ENCODE measurements around the gene CAPS.

DNA sequence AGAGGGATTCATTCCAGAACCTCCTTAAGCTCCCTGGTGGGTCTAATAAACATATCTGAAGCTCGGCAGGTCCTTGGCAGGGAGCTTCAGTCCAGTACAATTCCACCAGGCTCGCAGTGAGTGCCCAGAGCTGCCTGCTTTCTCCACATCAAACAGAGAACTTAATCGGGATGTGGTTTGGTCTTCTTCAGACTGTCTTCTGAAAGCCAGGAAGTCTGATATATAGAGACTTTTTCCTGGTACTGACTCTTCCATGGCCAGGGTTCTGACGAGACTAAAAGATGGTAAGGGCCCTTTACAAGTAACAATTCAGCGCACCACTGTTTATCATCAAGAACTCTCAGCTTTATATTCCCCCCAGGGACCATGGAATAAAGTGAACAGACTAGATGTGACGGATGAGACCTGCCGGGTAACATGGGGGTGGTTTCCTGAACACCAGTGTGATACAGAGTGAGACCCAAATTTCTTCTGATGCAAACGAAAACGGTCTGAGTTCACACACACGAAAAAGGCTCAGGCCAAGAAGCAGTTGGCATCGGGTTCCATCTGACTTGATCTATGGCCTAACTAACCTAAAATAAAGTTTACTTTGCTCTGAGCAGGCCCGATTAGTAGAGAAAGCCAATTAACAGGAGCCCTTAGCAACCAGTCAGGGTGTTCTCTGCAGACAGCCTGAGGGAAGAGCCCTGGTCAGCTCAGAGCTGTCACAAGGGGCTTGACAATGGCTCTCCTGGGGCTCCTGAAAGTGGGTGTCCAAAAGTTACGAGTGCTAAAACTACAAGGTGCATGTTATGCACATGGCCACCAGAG is 34.9 kb downstream of the CAPS start:
- TF ChIP-seq, protein P1, sequence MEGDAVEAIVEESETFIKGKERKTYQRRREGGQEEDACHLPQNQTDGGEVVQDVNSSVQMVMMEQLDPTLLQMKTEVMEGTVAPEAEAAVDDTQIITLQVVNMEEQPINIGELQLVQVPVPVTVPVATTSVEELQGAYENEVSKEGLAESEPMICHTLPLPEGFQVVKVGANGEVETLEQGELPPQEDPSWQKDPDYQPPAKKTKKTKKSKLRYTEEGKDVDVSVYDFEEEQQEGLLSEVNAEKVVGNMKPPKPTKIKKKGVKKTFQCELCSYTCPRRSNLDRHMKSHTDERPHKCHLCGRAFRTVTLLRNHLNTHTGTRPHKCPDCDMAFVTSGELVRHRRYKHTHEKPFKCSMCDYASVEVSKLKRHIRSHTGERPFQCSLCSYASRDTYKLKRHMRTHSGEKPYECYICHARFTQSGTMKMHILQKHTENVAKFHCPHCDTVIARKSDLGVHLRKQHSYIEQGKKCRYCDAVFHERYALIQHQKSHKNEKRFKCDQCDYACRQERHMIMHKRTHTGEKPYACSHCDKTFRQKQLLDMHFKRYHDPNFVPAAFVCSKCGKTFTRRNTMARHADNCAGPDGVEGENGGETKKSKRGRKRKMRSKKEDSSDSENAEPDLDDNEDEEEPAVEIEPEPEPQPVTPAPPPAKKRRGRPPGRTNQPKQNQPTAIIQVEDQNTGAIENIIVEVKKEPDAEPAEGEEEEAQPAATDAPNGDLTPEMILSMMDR (optimal IDR thresholded peaks at IDR 0.05 in 1 of 3, IDR thresholded peaks at IDR 0.05 in 1 of 3, conservative IDR thresholded peaks at IDR 0.05 in 1 of 3; ENCODE audit: extremely low read depth in 1 of 3, insufficient read depth in 2 of 3, low read length in 3 of 3), result no peak
- no peak for TF ChIP-seq EZH2 (IDR thresholded peaks at IDR 0.05; ENCODE audit: low read length)

All from keratinocyte (primary cell).